Fibroblast of villous mesenchyme (primary cell): ENCODE measurements around the gene PRDX2. TPM values are rescaled to one million over a fixed set of nuclear protein-coding genes. Genes with fewer than 3 reads are reported as not detected.

Experiments
- DNase-seq: peaks from one replicate; pipeline ENCODE4 v3.0.0-alpha.2; 2010; ENCODE audit warnings: low read depth
- H3K4me3 ChIP-seq: 2 replicates; pipeline ENCODE4 v1.5.1; 2011; ENCODE audit warnings: low read depth, mild to moderate bottlenecking, low read length
- total RNA-seq: library from RNA; depleted of rRNA; stranded (reverse); fragments of >200 nt; gene quantifications from 2 replicates; pipeline ENCODE4 v1.2.3, GENCODE V29; 2012
- TF ChIP-seq, protein P1 (sequence below): IDR thresholded peaks from 2 replicates; pipeline ENCODE4 v1.5.1; 2012; ENCODE audit warnings: low read depth, mild to moderate bottlenecking, low read length; ENCODE audit not compliant: insufficient read depth

PRDX2 gene
- total RNA-seq, 1 donor, result 222 TPM

DNA sequence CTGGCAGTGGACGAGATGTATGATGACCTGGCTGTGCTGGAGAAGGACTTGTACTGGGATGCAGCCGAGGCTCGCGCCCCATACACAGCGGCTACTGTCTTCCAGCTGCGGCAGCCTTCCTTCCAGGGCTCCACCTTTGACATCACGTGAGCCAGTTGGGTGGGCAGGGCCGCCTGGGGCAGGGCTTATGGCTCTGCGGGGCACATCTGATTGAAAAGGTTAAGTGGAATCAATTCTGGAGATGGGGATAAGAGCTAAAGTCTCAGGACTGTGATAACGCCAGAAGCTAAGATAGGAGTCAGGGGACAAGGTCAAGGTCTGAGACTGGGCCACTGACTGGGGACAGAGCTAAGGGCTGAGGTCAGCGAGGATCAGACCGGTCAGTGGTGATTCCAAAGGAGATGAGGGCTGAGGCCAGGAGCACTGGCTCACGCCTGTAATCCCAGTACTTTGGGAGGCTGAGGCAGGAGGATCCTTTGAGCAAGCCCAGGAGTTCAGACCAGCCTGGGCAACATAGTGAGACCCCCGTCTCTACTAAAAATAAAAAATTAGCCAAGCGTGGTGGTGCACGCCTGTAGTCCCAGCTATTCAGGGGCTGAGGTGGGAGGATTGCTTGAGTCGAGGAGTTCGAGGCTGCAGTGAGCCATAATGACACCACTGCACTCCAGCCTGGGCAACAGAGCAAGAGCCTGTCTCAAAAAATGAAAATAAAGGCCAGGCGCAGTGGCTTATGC lies 45.3 kb downstream of the PRDX2 start:
- no peak for DNase-seq
- TF ChIP-seq, protein P1, sequence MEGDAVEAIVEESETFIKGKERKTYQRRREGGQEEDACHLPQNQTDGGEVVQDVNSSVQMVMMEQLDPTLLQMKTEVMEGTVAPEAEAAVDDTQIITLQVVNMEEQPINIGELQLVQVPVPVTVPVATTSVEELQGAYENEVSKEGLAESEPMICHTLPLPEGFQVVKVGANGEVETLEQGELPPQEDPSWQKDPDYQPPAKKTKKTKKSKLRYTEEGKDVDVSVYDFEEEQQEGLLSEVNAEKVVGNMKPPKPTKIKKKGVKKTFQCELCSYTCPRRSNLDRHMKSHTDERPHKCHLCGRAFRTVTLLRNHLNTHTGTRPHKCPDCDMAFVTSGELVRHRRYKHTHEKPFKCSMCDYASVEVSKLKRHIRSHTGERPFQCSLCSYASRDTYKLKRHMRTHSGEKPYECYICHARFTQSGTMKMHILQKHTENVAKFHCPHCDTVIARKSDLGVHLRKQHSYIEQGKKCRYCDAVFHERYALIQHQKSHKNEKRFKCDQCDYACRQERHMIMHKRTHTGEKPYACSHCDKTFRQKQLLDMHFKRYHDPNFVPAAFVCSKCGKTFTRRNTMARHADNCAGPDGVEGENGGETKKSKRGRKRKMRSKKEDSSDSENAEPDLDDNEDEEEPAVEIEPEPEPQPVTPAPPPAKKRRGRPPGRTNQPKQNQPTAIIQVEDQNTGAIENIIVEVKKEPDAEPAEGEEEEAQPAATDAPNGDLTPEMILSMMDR, result no peak
- no peak overlapping the region for H3K4me3 ChIP-seq

DNA sequence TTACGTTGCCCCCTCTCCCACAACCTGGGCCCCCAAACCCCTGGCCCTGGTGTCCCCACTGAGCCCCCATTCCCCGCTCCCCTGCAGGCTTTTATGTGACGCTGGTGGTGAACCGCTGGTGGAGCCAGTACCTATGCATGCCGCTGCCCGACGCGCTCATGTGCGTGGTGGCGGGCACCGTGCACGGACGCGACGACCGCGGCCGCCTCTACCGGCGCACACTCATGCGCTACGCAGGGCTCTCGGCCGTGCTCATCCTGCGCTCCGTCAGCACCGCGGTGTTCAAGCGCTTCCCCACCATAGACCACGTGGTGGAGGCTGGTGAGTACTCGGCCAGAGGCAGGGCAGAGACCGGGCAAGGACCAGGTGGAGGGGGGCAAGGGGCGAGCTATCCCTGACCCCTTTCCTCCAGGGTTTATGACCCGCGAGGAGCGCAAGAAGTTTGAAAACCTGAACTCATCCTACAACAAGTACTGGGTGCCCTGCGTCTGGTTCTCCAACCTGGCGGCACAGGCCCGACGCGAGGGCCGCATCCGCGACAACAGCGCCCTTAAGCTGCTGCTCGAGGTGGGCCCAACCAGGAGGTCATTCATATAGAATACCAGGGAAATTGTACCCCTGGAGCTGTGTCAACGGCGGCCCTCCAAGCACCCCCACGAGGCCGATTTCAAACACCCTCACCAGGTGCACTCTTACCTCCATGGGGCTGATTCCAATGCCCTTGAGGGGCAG lies 47.0 kb downstream of the PRDX2 start:
- TF ChIP-seq, protein P1, result no peak
- no peak overlapping the region for H3K4me3 ChIP-seq
- DNase-seq, result no peak

DNA sequence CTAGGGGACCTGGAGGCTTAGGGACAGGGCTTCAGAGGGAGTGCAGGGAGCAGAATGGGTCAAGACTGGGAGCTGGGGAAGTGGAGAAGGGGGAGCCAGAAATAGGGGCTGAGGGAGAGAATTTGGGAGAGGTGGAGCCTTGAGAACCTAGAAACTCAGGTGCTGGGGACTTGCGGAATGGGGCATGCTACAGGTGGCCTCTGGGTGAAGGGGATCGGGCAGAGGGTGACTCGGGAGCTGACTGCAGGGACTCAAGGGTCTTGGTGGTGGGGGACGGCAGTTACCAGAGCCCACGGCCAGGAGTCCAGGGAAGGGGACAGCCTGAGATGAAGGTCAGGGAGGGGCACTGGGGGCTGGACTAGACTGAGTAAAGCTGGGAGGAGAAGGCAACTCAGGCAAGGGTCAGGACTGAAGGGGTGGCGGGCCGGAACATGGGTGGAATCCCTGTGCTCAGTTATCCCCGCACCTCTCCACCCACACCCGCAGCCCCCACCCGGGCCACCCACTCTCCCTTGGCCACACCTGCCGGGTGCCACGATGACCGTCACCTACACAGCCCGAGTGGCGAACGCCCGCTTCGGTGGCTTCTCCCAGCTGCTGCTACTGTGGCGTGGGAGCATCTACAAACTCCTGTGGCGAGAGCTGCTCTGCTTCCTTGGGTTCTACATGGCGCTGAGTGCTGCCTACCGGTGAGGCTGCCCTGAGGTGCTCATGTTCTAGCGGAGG lies 49.4 kb downstream of the PRDX2 start:
- TF ChIP-seq, protein P1, result no peak
- DNase-seq, result no peak
- H3K4me3 ChIP-seq, result no peak overlapping the region

DNA sequence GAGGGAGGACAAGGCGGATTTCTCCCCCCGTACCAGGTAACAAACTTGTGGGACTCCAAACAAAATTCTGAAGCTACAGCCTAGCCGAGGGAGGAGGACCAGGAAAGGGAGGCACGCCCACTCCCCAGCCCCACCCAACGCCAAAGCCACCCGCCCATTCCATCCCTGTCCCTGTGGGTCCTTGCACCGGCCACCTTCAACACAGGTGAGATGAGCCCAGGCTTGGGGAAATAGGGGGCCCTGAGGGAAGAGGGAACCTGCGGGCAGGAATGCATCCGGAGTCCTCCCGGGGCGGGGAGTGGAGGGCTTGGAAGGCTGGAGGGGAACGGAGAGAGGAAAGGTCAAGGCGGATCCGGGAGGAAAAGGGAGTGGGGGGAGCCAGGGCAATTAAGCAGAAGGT lies 50.0 kb downstream of the PRDX2 start, which contains the start of gene BEST2:
BEST2 (plus strand) TSS at position 157 of the 400 bp plus-strand sequence. CDS start 802 bp downstream, outside the sequence.
- no peak for DNase-seq
- H3K4me3 ChIP-seq, result no peak within 1 kb of the TSS
- TF ChIP-seq, protein P1, result no peak

DNA sequence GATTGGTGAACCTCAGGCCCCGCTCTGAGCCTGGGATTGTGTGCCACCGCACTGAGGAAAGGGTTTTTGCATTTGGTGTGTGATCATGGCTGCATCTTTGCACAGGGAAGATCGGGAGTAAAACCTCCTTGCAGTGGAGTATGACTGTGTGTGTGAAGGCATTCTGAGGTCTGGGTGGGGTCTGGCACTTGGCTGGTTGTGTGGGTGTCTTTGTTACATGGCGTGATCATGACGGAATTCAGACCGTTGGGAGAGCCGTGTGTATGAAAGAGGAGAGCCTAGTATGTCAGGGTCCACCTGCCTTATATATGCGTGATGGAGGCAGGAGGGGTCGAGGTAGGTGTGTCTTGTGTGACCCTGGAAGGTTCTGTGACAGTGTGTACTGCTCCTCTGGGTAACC lies 50.7 kb downstream of the PRDX2 start:
- no peak for DNase-seq
- TF ChIP-seq, protein P1, result no peak
- H3K4me3 ChIP-seq, result no peak overlapping the region

DNA sequence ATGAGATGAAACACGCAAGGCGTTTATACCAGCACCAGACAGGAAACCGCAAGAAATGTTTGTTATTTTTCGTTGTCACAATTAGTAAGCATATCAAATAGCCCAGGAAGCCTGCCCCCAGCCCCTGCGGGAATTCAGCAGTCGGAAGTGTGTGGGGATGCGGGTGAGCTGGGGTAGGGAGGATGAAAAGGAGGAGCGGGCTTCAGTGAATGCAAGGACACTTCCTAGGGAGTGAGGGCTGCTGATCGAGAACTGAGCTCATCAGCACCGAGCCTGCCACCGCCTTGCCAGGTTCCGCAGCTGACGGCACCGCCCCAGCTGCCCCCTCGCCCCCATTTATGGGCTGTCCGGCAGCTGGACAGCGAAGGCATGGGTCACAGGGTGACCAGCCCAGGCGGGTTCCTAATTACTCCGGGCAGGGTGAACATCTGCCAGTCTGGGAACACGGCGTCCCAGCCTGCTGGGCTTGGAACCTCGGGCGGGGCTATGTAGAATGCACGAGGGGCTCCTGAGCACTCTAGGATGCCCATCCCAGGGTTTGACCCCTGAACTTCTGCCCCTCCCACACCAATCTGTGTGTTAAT lies 51.6 kb downstream of the PRDX2 start:
- peak; percentile 64 for DNase-seq
- H3K4me3 ChIP-seq, result peak overlapping the region; percentile 36
- TF ChIP-seq, protein P1, result no peak
